Kidney glomerular epithelial cell (primary cell): ENCODE measurements around the gene CCDC40.

Experiments used
- DNase-seq: peaks from one replicate; lab custom pipeline; 2025; lab: John Stamatoyannopoulos, UW

Gene CCDC40

DNA sequence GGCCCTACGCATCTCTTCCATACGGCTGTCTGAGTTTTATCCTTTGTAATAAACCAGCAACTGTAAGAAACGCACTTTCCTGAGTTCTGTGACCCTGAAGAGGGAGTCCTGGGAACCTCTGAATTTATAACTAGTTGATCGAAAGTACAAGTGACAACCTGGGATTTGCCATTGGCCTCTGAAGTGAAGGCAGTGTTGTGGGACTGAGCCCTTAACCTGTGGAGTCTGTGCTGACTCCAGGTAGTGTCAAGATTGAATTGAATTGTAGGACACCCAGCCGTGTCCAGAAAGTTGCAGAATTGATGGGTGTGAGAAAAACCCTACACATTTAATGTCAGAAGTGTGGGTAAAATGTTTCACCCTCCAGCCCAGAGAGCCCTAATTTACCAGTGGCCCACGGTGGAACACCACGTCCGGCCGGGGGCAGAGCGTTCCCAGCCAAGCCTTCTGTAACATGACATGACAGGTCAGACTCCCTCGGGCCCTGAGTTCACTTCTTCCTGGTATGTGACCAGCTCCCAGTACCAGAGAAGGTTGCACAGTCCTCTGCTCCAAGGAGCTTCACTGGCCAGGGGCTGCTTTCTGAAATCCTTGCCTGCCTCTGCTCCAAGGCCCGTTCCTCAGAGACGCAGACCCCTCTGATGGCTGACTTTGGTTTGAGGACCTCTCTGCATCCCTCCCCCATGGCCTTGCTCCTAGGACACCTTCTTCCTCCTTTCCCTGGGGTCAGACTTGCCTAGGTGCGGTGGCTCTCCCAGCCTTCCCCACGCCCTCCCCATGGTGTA lies 66.4 kb downstream of the CCDC40 start:
- DNase-seq, result no peak

DNA sequence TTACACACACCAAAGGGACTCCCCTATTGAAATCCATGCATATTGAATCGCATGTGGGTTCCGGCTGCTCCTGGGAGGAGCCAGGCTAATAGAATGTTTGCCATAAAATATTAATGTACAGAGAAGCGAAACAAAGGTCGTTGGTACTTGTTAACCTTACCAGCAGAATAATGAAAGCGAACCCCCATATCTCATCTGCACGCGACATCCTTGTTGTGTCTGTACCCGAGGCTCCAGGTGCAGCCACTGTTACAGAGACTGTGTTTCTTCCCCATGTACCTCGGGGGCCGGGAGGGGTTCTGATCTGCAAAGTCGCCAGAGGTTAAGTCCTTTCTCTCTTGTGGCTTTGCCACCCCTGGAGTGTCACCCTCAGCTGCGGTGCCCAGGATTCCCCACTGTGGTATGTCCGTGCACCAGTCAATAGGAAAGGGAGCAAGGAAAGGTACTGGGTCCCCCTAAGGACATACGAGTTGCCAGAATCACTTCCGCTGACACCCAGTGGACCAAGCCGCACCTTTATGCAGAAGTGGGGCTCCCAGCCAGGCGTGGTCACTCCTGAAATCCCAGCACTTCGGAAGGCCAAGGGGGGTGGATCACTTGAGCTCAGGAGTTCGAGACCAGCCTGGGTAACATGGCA lies 67.1 kb downstream of the CCDC40 start:
- no peak for DNase-seq

DNA sequence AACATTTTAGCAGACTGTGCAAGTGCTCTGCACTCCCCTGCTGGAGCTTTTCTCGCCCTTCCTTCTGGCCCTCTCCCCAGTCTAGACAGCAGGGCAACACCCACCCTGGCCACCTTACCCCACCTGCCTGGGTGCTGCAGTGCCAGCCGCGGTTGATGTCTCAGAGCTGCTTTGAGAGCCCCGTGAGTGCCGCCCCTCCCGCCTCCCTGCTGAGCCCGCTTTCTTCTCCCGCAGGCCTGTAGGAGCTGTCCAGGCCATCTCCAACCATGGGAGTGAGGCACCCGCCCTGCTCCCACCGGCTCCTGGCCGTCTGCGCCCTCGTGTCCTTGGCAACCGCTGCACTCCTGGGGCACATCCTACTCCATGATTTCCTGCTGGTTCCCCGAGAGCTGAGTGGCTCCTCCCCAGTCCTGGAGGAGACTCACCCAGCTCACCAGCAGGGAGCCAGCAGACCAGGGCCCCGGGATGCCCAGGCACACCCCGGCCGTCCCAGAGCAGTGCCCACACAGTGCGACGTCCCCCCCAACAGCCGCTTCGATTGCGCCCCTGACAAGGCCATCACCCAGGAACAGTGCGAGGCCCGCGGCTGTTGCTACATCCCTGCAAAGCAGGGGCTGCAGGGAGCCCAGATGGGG lies 68.0 kb downstream of the CCDC40 start:
- peak; percentile 61 for DNase-seq

DNA sequence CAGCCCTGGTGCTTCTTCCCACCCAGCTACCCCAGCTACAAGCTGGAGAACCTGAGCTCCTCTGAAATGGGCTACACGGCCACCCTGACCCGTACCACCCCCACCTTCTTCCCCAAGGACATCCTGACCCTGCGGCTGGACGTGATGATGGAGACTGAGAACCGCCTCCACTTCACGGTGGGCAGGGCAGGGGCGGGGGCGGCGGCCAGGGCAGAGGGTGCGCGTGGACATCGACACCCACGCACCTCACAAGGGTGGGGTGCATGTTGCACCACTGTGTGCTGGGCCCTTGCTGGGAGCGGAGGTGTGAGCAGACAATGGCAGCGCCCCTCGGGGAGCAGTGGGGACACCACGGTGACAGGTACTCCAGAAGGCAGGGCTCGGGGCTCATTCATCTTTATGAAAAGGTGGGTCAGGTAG lies 68.5 kb downstream of the CCDC40 start:
- no peak for DNase-seq

DNA sequence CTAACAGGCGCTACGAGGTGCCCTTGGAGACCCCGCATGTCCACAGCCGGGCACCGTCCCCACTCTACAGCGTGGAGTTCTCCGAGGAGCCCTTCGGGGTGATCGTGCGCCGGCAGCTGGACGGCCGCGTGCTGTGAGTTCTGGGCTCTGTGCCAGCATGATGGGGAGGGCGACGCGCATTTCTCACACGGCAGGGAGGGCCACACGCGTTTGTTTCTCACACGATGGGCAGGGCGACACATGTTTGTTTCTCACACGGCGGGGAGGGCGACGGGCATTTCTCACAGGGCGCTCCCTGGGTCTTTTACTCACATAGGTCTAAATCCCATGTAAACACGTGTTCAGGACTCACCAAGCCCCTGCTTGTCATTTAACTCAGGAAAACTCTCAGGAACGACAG lies 69.3 kb downstream of the CCDC40 start:
- no peak for DNase-seq

DNA sequence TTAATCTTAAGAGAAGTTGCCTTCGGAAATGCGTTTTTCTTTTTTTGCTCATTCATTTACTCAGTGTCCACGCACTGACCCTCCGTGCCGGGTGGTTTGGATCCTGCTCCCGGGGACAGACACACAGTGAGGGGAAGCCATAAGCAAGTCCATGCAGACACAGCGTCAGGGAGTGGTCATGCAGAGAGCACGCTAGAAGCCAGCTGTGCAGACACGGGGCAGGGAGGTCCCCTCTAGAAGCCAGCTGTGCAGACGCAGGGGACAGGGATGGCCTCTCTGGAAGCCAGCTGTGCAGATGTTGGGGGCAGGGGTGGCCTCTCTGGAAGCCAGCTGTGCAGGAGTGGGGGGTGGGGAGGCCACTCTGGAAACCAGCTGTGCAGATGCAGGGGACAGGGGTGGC lies 69.7 kb downstream of the CCDC40 start:
- DNase-seq, result no peak

DNA sequence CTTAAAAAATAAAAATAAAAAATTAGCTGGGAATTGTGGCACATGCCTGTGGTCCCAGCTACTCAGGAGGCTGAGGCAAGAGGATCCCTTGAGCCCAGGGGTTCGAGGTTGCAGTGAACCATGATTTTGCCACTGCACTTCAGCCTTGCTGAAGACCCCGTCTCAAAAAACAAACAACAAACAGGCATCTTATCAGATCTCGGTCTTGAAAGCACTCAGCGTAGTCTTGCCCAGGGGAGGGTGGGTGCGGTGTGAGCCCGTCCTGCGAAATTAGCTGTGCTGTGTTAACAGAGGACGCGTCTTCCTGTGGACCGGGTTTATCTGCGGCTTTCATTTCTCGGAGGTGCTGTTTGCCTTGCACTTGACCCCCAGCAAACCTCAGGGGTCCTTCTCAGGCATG lies 70.3 kb downstream of the CCDC40 start:
- no peak for DNase-seq

DNA sequence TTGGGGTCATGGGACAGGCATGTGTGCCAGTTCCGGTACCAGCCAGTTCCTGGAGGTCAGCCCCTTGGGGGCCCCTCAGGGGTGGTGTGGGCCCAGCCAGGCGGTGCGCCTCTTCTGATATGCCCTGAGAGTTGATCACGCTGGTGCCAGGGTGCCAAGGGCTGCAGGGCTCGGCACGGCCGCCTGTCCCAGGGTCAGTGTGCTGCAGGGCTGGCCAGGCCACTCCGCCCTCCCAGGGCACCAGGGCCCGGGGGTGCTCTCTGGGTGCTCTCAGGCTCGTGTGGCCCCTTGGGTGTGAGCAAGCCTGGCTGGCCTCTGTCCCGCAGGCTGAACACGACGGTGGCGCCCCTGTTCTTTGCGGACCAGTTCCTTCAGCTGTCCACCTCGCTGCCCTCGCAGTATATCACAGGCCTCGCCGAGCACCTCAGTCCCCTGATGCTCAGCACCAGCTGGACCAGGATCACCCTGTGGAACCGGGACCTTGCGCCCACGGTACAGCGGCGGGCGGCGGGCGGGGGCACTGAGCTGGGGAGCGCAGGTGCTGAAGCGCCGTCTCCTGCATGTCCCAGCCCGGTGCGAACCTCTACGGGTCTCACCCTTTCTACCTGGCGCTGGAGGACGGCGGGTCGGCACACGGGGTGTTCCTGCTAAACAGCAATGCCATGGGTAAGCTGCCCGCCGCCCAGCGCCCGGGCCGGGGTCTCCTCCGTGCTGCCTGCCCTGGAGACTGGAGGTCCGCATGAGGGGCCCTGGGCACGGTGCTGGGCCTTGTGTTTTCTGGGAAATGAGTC lies 71.0 kb downstream of the CCDC40 start:
- DNase-seq, result no peak

- DNase-seq, result no peak
Measured at GRCh38 chr17:80108036-80108971, 71.9 kb downstream of the CCDC40 start.

- DNase-seq, result no peak
Measured at GRCh38 chr17:80109066-80109660, 72.7 kb downstream of the CCDC40 start.

GRCh38 chr17:80109713-80110446 lies 73.4 kb downstream of the CCDC40 start:
- DNase-seq, result no peak

DNA sequence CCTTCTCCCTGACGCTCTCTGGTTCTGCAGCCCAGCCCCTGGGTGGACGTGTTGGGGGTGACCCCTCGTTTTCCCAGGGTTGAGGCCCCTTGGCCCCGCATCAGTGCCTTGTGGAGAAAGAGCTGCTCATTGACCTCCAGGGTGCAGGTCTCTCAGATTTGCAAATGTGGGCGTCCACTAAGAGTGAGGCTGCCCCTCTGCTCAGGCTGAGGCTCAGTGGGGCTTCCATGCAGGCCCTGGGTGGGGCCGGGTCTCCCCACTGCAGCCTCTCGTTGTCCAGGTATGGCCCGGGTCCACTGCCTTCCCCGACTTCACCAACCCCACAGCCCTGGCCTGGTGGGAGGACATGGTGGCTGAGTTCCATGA lies 74.0 kb downstream of the CCDC40 start:
- DNase-seq, result no peak

GRCh38 chr17:80110927-80111701 lies 74.7 kb downstream of the CCDC40 start:
- no peak for DNase-seq

DNA sequence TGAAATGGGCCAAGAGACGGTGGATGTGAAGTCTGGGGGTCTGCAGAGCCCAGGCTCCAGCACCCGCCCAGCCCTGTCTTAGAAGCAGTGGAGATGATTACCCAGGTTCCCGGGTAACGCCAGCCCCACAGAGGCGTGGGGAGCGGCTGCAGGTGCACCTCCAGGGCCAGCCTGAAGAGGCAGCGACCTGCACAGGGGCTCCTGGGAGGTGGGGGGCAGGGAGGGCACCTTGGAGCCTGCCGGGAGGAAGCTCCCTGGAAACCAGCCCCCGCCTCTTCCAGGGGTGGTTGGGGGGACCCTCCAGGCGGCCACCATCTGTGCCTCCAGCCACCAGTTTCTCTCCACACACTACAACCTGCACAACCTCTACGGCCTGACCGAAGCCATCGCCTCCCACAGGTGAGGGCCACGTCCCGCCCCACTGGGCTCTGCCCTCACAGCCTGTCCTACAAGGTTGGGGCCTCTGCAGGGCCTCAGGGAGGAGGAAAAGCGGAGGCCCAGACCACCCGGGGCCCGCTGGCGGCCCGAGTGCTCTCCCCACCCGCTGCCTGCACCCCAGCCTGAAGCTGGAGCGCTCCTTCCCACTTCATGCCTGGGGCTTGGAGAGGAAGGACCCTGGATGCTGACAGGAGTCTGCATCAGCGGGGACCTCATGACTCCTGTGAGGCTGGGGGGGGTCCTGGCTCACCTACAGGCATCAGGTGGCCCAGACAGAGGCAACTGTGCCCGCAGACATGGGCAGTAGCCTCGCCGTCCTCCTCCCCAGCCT lies 75.4 kb downstream of the CCDC40 start:
- no peak for DNase-seq

DNA sequence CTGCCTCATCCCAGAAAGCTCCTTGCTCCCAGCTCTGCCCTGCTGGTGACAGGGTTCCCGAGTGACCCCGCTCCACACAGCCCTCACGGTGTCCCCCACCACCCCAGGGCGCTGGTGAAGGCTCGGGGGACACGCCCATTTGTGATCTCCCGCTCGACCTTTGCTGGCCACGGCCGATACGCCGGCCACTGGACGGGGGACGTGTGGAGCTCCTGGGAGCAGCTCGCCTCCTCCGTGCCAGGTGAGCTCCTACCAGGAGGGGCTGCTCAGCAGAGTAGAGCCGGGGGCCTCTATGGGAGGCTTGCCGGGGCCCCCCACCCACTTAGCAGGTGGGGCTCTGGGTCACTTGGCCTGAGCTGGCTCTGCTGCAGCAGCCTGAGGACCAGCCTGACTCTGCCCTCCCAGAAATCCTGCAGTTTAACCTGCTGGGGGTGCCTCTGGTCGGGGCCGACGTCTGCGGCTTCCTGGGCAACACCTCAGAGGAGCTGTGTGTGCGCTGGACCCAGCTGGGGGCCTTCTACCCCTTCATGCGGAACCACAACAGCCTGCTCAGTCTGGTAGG lies 76.1 kb downstream of the CCDC40 start:
- DNase-seq, result no peak

- no peak for DNase-seq
Measured at GRCh38 chr17:80113033-80113484, 76.6 kb downstream of the CCDC40 start.

- DNase-seq, result no peak
Measured at GRCh38 chr17:80114758-80115157, 78.3 kb downstream of the CCDC40 start.

GRCh38 chr17:80115159-80115558 lies 78.7 kb downstream of the CCDC40 start:
- no peak for DNase-seq
